ENCODE data around the gene ZDHHC14.

The ZDHHC14 gene

GRCh38 chr6:157468574-157468973, 87.6 kb downstream of the ZDHHC14 start:
- TF ChIP-seq CTCF (IDR thresholded peaks at IDR 0.05; ENCODE audit: low read depth, low read length), result no peak

GRCh38 chr6:157469378-157469777, 88.4 kb downstream of the ZDHHC14 start:
- no peak overlapping the region for H3K4me3 ChIP-seq (ENCODE audit: low read depth, low read length)
- TF ChIP-seq CTCF (IDR thresholded peaks at IDR 0.05; ENCODE audit: low read depth, low read length), result no peak

More at GRCh38 chr6:157468574-157468973, 87.6 kb downstream of the ZDHHC14 start:
- no peak overlapping the region for H3K4me3 ChIP-seq (ENCODE audit: low read depth, low read length)

GRCh38 chr6:157471077-157471686, 90.2 kb downstream of the ZDHHC14 start:
- H3K4me3 ChIP-seq (ENCODE audit: low read depth, low read length), result no peak overlapping the region
- TF ChIP-seq CTCF (IDR thresholded peaks at IDR 0.05; ENCODE audit: low read depth, low read length), result no peak

GRCh38 chr6:157471895-157472686, 91.1 kb downstream of the ZDHHC14 start:
- no peak for TF ChIP-seq CTCF (IDR thresholded peaks at IDR 0.05; ENCODE audit: low read depth, low read length)
- H3K4me3 ChIP-seq (ENCODE audit: low read depth, low read length), result no peak overlapping the region

GRCh38 chr6:157476797-157477196, 95.8 kb downstream of the ZDHHC14 start:
- no peak for TF ChIP-seq CTCF (IDR thresholded peaks at IDR 0.05; ENCODE audit: low read depth, low read length)
- no peak overlapping the region for H3K4me3 ChIP-seq (ENCODE audit: low read depth, low read length)

- TF ChIP-seq CTCF (IDR thresholded peaks at IDR 0.05; ENCODE audit: low read depth, low read length), result no peak
- H3K4me3 ChIP-seq (ENCODE audit: low read depth, low read length), result no peak overlapping the region
Measured at GRCh38 chr6:157478926-157479325, 97.9 kb downstream of the ZDHHC14 start.
